Kidney (tissue), 14 donors: ENCODE data around the gene TNRC18. TPM values are rescaled to one million over a fixed set of nuclear protein-coding genes. Genes with fewer than 3 reads are reported as not detected.
A peak's percentile ranks its signal among the peaks of the same experiment; 100 is the strongest.

ENCODE experiments used
- DNase-seq, 5 donors: peaks; one replicate each; pipeline ENCODE4 v3.0.0-alpha.2; 2013 to 2020
- FAIRE-seq: peaks from 2 replicates; lab custom pipeline; 2012; peaks lifted over from hg19 to GRCh38; lab: Jason Lieb, UNC
- H3K27ac ChIP-seq, 2 donors: one replicate each; pipeline ENCODE4 v1.7.0; 2013; ENCODE audit warnings: low read depth in 2 of 2, low read length in 2 of 2, inconsistent platforms in 1 of 2
- H3K27me3 ChIP-seq: one replicate; pipeline ENCODE4 v1.7.1; 2013; ENCODE audit warnings: low read length, inconsistent platforms; ENCODE audit not compliant: control insufficient read depth, insufficient read depth
- H3K36me3 ChIP-seq, 3 donors: one replicate each; pipeline versions ENCODE4 v1.7.0 to v1.7.1; 2013; ENCODE audit warnings: low read length in 3 of 3, control low read depth in 1 of 3, inconsistent platforms in 1 of 3; ENCODE audit not compliant: insufficient read depth in 3 of 3, control insufficient read depth in 2 of 3
- H3K4me1 ChIP-seq, 3 donors: one replicate each; pipeline versions ENCODE4 v1.7.0 to v1.7.1; 2013; ENCODE audit warnings: low read length in 3 of 3, inconsistent platforms in 1 of 3, low read depth in 1 of 3; ENCODE audit not compliant: control insufficient read depth in 2 of 3, insufficient read depth in 2 of 3
- H3K4me3 ChIP-seq, 3 donors: one replicate each; pipeline versions ENCODE4 v1.7.0 to v1.8.1; 2013; ENCODE audit warnings: low read length in 3 of 3, control low read depth in 1 of 3, inconsistent platforms in 1 of 3
- H3K9ac ChIP-seq, 3 donors: one replicate each; pipeline versions ENCODE4 v1.7.0 to v1.7.1; 2013; ENCODE audit warnings: low read length in 3 of 3, control low read depth in 1 of 3, inconsistent platforms in 1 of 3
- H3K9me3 ChIP-seq, 3 donors: one replicate each; pipeline versions ENCODE4 v1.7.0 to v1.7.1; 2013; ENCODE audit warnings: low read length in 3 of 3, control low read depth in 1 of 3, inconsistent platforms in 1 of 3; ENCODE audit not compliant: control insufficient read depth in 2 of 3, insufficient read depth in 1 of 3
- CTCF ChIP-seq: IDR thresholded peaks from 3 replicates; pipeline ENCODE4 v1.5.1; 2012; ENCODE audit warnings: mild to moderate bottlenecking, moderate library complexity, borderline replicate concordance; ENCODE audit not compliant: insufficient read depth; ENCODE audit errors: extremely low read depth
- intact Hi-C: fragments of 100-400 bp; cut with DNase I; formaldehyde crosslinking; loops from one replicate; pipeline ENCODE4 v1.11.1; 2022
- polyA plus RNA-seq: library from polyadenylated mRNA; stranded (reverse); fragments of 350-450 nt; fragmentation: Illumina TruSeq; extraction: RNeasy Lipid Tissue Mini Kit (QIAGEN cat#74804); gene quantifications from one replicate; pipeline ENCODE4 v1.2.3, GENCODE V29; 2014; ENCODE audit warnings: low read depth, low replicate concordance; ENCODE audit not compliant: insufficient read depth
- total RNA-seq: library from RNA; stranded (reverse); fragmentation: NEBNext Ultra II Directional; extraction: Animal tissue kit (Norgen Biotek cat#: 25700); gene quantifications from one replicate; pipeline ENCODE4 v1.2.1, GENCODE V29; 2021
- donor health status: control.
- donor health status: control.
- donor health status: control.
- donor health status: control.
- donor health status: control.
- donor health status: DM: yes; HTN: yes; CAD: no.
- donor health status: Normal renal cell carcinoma (clear cell type).

The TNRC18 gene
- total and polyA plus RNA-seq, 2 donors from 2014 or later: 12.5 to 125 TPM

- Histone ChIP-seq H3K4me3 (no peak overlapping the region), H3K9ac (no peak overlapping the region), H3K27me3 (no peaks in the 10 kb centered on the region), H3K27ac (no peak overlapping the region), H3K4me1 (peaks cover 0 to 3% (median 0%) of the 10 kb centered on the region in 3 donors), H3K36me3 (peaks cover under 1 to 40% (median 13%) of the 10 kb centered on the region in 3 donors), H3K9me3 (peaks cover 0 to 3% (median 0%) of the 10 kb centered on the region in 3 donors)
- DNase-seq (no peak), FAIRE-seq (no peak)
- TF ChIP-seq CTCF: no peak
- intact Hi-C loops: no loop called here
These were observed 74.6 kb downstream of the TNRC18 start for GRCh38 chr7:5349005-5349380.

GRCh38 chr7:5348134-5349004 is 75.3 kb downstream of the TNRC18 start:
- Histone ChIP-seq H3K4me3 (no peak overlapping the region), H3K9me3 (peaks cover 0 to 8% (median 0%) of the 10 kb centered on the region in 3 donors), H3K27me3 (no peaks in the 10 kb centered on the region), H3K36me3 (peaks cover 2 to 46% (median 16%) of the 10 kb centered on the region in 3 donors), H3K9ac (no peak overlapping the region), H3K27ac (no peak overlapping the region), H3K4me1 (no peaks in the 10 kb centered on the region)
- no peak for FAIRE-seq
- intact Hi-C loops: no loop called here
- DNase-seq: no peak
- no peak for TF ChIP-seq CTCF

GRCh38 chr7:5345671-5346070 is 78.0 kb downstream of the TNRC18 start:
- no peak overlapping the region for H3K9ac ChIP-seq
- no peak for TF ChIP-seq CTCF
- FAIRE-seq: no peak
- H3K27ac ChIP-seq: no peak overlapping the region
- H3K4me1 ChIP-seq: no peaks in the 10 kb centered on the region
- intact Hi-C loops: no loop called here
- peaks cover 6 to 41% (median 20%) of the 10 kb centered on the region in 3 donors for H3K36me3 ChIP-seq
- no peaks in the 10 kb centered on the region for H3K27me3 ChIP-seq
- H3K9me3 ChIP-seq: peaks cover 0 to 8% (median 0%) of the 10 kb centered on the region in 3 donors
- H3K4me3 ChIP-seq: no peak overlapping the region
- DNase-seq: peak in 1 of 5 donors; percentile 56
